Neural progenitor cell (in vitro differentiated cells): ENCODE data around the gene SUPT4H1. TPM values are rescaled to one million over a fixed set of nuclear protein-coding genes. Genes with fewer than 3 reads are reported as not detected.

Source experiments
- DNase-seq: peaks from one replicate; pipeline ENCODE4 v3.0.0-alpha.2; 2016; ENCODE audit warnings: low spot score
- H2AFZ ChIP-seq: fragments of 200-600 bp; sonication (generic); replicated peaks from 2 replicates; pipeline ENCODE4 v1.6.1; 2016; ENCODE audit warnings: antibody characterized with exemption
- H3F3A ChIP-seq: fragments of 200-600 bp; sonication (generic); 2 replicates; pipeline ENCODE4 v1.6.1; 2016; ENCODE audit warnings: antibody characterized with exemption, low read depth
- H3K27ac ChIP-seq: fragments of 200-600 bp; sonication (generic); 2 replicates; pipeline ENCODE4 v1.5.1; 2016; ENCODE audit warnings: mild to moderate bottlenecking
- H3K27me3 ChIP-seq: fragments of 200-600 bp; sonication (generic); 2 replicates; pipeline ENCODE4 v1.6.1; 2016; ENCODE audit warnings: mild to moderate bottlenecking, moderate library complexity
- H3K36me3 ChIP-seq: fragments of 200-600 bp; sonication (generic); 2 replicates; pipeline ENCODE4 v1.5.1; 2016
- H3K4me1 ChIP-seq: fragments of 200-600 bp; sonication (generic); 2 replicates; pipeline ENCODE4 v1.6.1; 2016; ENCODE audit warnings: mixed run types
- H3K4me2 ChIP-seq: fragments of 200-600 bp; sonication (generic); 2 replicates; pipeline ENCODE4 v1.6.1; 2016
- H3K4me3 ChIP-seq: fragments of 200-600 bp; sonication (generic); 2 replicates; pipeline ENCODE4 v1.5.1; 2016
- H3K79me2 ChIP-seq: fragments of 200-600 bp; sonication (generic); 2 replicates; pipeline ENCODE4 v1.6.1; 2016; ENCODE audit warnings: low read depth
- H3K9ac ChIP-seq: fragments of 200-600 bp; sonication (generic); 2 replicates; pipeline ENCODE4 v1.6.1; 2016
- H3K9me3 ChIP-seq: fragments of 200-600 bp; sonication (generic); 2 replicates; pipeline ENCODE4 v1.5.1; 2016; ENCODE audit warnings: low read depth
- H4K20me1 ChIP-seq: fragments of 200-600 bp; sonication (generic); 2 replicates; pipeline ENCODE4 v1.6.1; 2016; ENCODE audit warnings: low read depth
- H3K27ac Mint-ChIP-seq: 3 replicates; pipeline ENCODE4 v1.8.0; 2021; ENCODE audit warnings: mixed read lengths
- H3K27me3 Mint-ChIP-seq: 2 replicates; pipeline ENCODE4 v1.8.0; 2022; ENCODE audit warnings: low read depth, mild to moderate bottlenecking, inconsistent platforms, moderate library complexity, mixed read lengths; ENCODE audit not compliant: insufficient read depth
- H3K36me3 Mint-ChIP-seq: 3 replicates; pipeline ENCODE4 v1.8.0; 2021; ENCODE audit warnings: mixed read lengths
- H3K4me1 Mint-ChIP-seq: 3 replicates; pipeline ENCODE4 v1.8.0; 2021; ENCODE audit warnings: mixed read lengths
- H3K4me3 Mint-ChIP-seq: 3 replicates; pipeline ENCODE4 v1.8.0; 2021; ENCODE audit warnings: mild to moderate bottlenecking, moderate library complexity, mixed read lengths
- H3K9me3 Mint-ChIP-seq: 3 replicates; pipeline ENCODE4 v1.8.0; 2020; ENCODE audit warnings: mixed read lengths
- CTCF ChIP-seq: fragments of 200-600 bp; sonication (generic); IDR thresholded peaks from 2 replicates; pipeline ENCODE4 v1.5.1; 2017; ENCODE audit warnings: antibody characterized with exemption, mild to moderate bottlenecking
- EZH2 ChIP-seq: fragments of 200-600 bp; sonication (generic); IDR thresholded peaks from 2 replicates; pipeline ENCODE4 v1.6.1; 2017; ENCODE audit warnings: antibody characterized with exemption, mild to moderate bottlenecking, moderate library complexity
- EZH2phosphoT487 ChIP-seq: fragments of 200-600 bp; sonication (generic); IDR thresholded peaks from 2 replicates; pipeline ENCODE4 v1.6.1; 2017; ENCODE audit warnings: antibody characterized with exemption
- total RNA-seq: library from RNA; depleted of rRNA; stranded (reverse); fragments of >200 nt; gene quantifications from 2 replicates; pipeline ENCODE4 v1.2.3, GENCODE V29; 2015; ENCODE audit warnings: low replicate concordance

Gene SUPT4H1
- total RNA-seq, 1 donor from 2014 or later, result 103 TPM

GRCh38 chr17:58308985-58309917 lies 42.8 kb downstream of the SUPT4H1 start:
- Histone ChIP-seq H3K79me2 (no peaks in the 10 kb centered on the region), H3K4me3 (no peak overlapping the region), H3K4me2 (no peak overlapping the region), H2AFZ (no peak overlapping the region), H4K20me1 (no peaks in the 10 kb centered on the region), H3K9me3 (no peaks in the 10 kb centered on the region), H3K4me1 (no peaks in the 10 kb centered on the region), H3K36me3 (no peaks in the 10 kb centered on the region), H3K27ac (no peak overlapping the region), H3K9ac (no peak overlapping the region), H3K27me3 (no peaks in the 10 kb centered on the region), H3F3A (no peaks in the 10 kb centered on the region)
- no peak overlapping the region for H3K27ac Mint-ChIP-seq
- H3K4me3 Mint-ChIP-seq, result no peak overlapping the region
- no peak for TF ChIP-seq CTCF
- no peak for TF ChIP-seq EZH2phosphoT487
- no peak for TF ChIP-seq EZH2
- peaks cover 30% of the 10 kb centered on the region for H3K4me1 Mint-ChIP-seq
- H3K27me3 Mint-ChIP-seq, result peaks cover 17% of the 10 kb centered on the region
- no peaks in the 10 kb centered on the region for H3K9me3 Mint-ChIP-seq
- DNase-seq, result no peak
- H3K36me3 Mint-ChIP-seq, result no peaks in the 10 kb centered on the region

GRCh38 chr17:58308173-58308984 lies 43.6 kb downstream of the SUPT4H1 start:
- Mint-ChIP-seq H3K4me1 (peaks cover 26% of the 10 kb centered on the region), H3K27ac (no peak overlapping the region), H3K36me3 (no peaks in the 10 kb centered on the region), H3K4me3 (no peak overlapping the region), H3K27me3 (peaks cover 17% of the 10 kb centered on the region), H3K9me3 (no peaks in the 10 kb centered on the region)
- Histone ChIP-seq H3F3A (no peaks in the 10 kb centered on the region), H3K9me3 (no peaks in the 10 kb centered on the region), H3K79me2 (no peaks in the 10 kb centered on the region), H3K27ac (no peak overlapping the region), H3K4me2 (no peak overlapping the region), H3K36me3 (no peaks in the 10 kb centered on the region), H4K20me1 (no peaks in the 10 kb centered on the region), H3K27me3 (no peaks in the 10 kb centered on the region), H2AFZ (no peak overlapping the region), H3K9ac (no peak overlapping the region), H3K4me1 (no peaks in the 10 kb centered on the region), H3K4me3 (no peak overlapping the region)
- DNase-seq, result peak; percentile 66
- TF ChIP-seq EZH2phosphoT487, result no peak
- TF ChIP-seq CTCF, result peak; percentile 58

GRCh38 chr17:58307468-58308172 lies 44.4 kb downstream of the SUPT4H1 start:
- peaks cover 20% of the 10 kb centered on the region for H3K4me1 Mint-ChIP-seq
- no peak overlapping the region for H3K27ac ChIP-seq
- H3K9ac ChIP-seq, result no peak overlapping the region
- H3K27ac Mint-ChIP-seq, result peak overlapping the region; percentile 90
- no peaks in the 10 kb centered on the region for H3K4me1 ChIP-seq
- no peaks in the 10 kb centered on the region for H3K9me3 ChIP-seq
- TF ChIP-seq EZH2, result no peak
- H2AFZ ChIP-seq, result no peak overlapping the region
- H3K4me2 ChIP-seq, result no peak overlapping the region
- H3F3A ChIP-seq, result no peaks in the 10 kb centered on the region
- no peaks in the 10 kb centered on the region for H3K27me3 ChIP-seq
- H3K27me3 Mint-ChIP-seq, result peaks cover 14% of the 10 kb centered on the region
- H3K36me3 ChIP-seq, result no peaks in the 10 kb centered on the region
- no peak overlapping the region for H3K4me3 ChIP-seq
- DNase-seq, result no peak
- no peaks in the 10 kb centered on the region for H3K79me2 ChIP-seq
- H3K4me3 Mint-ChIP-seq, result no peak overlapping the region
- H3K36me3 Mint-ChIP-seq, result no peaks in the 10 kb centered on the region
- H4K20me1 ChIP-seq, result no peaks in the 10 kb centered on the region
- H3K9me3 Mint-ChIP-seq, result no peaks in the 10 kb centered on the region
